ENCODE data around the gene DHX9. TPM values are rescaled to one million over a fixed set of nuclear protein-coding genes. Genes with fewer than 3 reads are reported as not detected.

The DHX9 gene
- total and polyA plus RNA-seq, 12 donors, result 19.5 to 69.4 (median 55.2) TPM

DNA sequence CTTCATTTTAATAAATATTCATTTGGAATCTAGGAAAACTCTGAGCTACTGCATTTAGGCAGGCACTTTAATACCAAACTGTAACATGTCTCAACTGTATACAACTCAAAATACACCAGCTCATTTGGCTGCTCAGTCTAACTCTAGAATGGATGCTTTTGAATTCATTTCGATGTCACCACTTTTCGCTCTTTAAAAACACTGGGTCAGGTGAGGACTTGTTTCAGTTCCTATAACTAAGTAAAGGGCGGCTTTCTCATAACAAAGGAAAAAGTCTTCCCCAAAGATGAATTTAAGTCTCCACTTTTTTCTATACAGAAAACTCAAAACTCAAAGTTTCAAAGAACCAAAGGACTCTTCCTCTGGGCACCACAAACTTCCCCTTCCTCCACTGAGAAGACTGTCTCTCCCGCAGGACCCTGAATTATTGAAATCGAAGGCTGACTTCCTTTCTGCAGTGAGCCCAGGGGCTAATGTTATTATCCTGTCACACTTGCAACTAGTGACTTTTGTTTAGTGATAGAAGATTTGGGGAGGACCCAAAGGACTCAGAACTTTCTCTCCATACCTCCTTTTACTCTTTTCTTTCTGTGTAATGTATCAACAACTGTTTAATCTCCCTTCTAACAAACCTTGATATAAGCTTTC, 9.7 kb upstream of the DHX9 start:
- H3K4me3 ChIP-seq, result no peak overlapping the region
- H3K9me3 ChIP-seq, result no peaks in the 10 kb centered on the region
- no peak for ATAC-seq
- peaks cover 0 to 75% (median 0%) of the 10 kb centered on the region in 9 donors for H3K36me3 ChIP-seq
- no peak overlapping the region for H3K27ac ChIP-seq
- 72 to 78% methylated on average over 5 of the region's 5 CpGs for WGBS, 2 donors
- no peaks in the 10 kb centered on the region for H3K27me3 ChIP-seq
- intact Hi-C loops (cut with DNase I), result no loop called here
- H3K4me1 ChIP-seq, result no peaks in the 10 kb centered on the region
- DNase-seq, result no peak
- TF ChIP-seq, protein P1, sequence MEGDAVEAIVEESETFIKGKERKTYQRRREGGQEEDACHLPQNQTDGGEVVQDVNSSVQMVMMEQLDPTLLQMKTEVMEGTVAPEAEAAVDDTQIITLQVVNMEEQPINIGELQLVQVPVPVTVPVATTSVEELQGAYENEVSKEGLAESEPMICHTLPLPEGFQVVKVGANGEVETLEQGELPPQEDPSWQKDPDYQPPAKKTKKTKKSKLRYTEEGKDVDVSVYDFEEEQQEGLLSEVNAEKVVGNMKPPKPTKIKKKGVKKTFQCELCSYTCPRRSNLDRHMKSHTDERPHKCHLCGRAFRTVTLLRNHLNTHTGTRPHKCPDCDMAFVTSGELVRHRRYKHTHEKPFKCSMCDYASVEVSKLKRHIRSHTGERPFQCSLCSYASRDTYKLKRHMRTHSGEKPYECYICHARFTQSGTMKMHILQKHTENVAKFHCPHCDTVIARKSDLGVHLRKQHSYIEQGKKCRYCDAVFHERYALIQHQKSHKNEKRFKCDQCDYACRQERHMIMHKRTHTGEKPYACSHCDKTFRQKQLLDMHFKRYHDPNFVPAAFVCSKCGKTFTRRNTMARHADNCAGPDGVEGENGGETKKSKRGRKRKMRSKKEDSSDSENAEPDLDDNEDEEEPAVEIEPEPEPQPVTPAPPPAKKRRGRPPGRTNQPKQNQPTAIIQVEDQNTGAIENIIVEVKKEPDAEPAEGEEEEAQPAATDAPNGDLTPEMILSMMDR (IDR thresholded peaks at IDR 0.05), result no peak

DNA sequence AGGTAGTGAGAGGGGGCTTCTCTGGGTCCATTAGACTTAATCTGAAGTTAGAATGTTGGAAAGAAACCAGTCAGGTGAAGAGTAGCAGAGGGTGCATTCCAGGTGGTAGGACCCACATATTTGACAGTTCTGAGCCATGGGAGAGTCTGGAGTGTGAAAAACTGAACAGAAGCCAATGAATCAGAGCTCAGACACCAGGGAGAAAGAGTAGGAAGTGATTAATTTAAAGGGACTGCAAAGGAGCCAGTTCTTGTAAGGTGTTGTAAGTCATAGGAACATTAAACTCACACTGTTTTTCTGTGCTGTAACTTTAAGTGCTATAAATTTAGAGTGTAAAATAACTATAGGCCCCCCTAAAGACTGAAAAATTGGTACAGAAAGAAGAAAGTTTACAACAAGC, 5.9 kb upstream of the DHX9 start:
- ATAC-seq (no peak), DNase-seq (no peak)
- Histone ChIP-seq H3K4me1 (peaks cover 0 to under 1% (median 0%) of the 10 kb centered on the region in 9 donors), H3K9me3 (no peaks in the 10 kb centered on the region), H3K36me3 (peaks cover 0 to 36% (median 0%) of the 10 kb centered on the region in 9 donors), H3K27ac (no peak overlapping the region), H3K27me3 (no peaks in the 10 kb centered on the region), H3K4me3 (no peak overlapping the region)
- intact Hi-C loops (cut with DNase I), result no loop called here
- TF ChIP-seq, protein P1 (IDR thresholded peaks at IDR 0.05), result no peak

DNA sequence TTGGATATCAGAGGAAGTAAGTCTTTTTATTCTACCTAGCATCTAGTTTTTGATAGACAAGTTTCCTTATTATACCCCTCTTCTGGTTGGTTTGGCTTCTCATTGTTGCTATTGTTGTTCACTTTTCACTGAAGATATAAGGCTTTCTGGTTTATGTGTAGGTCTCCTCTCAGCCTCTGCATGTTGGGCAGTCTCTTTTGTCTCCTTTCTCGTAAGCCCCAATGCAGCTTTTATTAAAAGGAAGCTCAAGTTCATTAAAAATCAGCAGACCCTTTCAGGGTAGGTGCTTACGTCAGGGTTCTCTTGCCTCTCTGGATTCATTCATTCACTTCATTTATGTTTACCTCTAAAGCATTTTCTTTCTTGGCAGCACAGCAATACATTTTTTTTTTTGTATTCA, 4.8 kb upstream of the DHX9 start:
- intact Hi-C loops (cut with DNase I), result no loop called here
- H3K4me1 ChIP-seq, result peaks cover 0 to 7% (median 0%) of the 10 kb centered on the region in 9 donors
- TF ChIP-seq, protein P1 (IDR thresholded peaks at IDR 0.05), result no peak
- no peak overlapping the region for H3K27ac ChIP-seq
- 94 to 95% methylated on average over 2 of the region's 2 CpGs for WGBS, 2 donors
- ATAC-seq, result no peak
- no peak overlapping the region for H3K4me3 ChIP-seq
- DNase-seq, result no peak
- H3K9me3 ChIP-seq, result no peaks in the 10 kb centered on the region
- no peaks in the 10 kb centered on the region for H3K27me3 ChIP-seq
- peaks cover 0 to 26% (median 0%) of the 10 kb centered on the region in 9 donors for H3K36me3 ChIP-seq

DNA sequence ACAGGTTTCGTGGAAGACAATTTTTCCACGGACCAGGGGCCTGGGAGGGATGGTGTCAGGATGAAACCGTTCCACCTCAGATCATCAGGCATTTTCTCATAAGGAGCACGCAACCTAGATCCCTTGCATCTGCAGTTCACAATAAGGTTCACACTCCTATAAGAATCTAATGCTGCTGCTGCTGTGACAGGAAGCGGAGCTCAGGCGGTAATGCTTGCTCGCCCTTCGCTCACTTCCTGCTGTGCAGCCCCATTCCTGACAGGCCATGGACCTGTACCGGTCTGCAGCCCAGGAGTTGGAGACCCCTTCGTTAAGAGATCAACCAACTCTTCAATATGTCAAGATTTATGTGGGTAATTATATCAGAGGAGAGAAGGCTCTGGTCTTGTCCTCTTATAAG, 3.3 kb upstream of the DHX9 start:
- TF ChIP-seq, protein P1 (IDR thresholded peaks at IDR 0.05), result no peak
- Histone ChIP-seq H3K4me1 (peaks cover 3 to 17% (median 10%) of the 10 kb centered on the region in 9 donors), H3K27ac (no peak overlapping the region), H3K36me3 (peaks cover 0 to 11% (median 0%) of the 10 kb centered on the region in 9 donors), H3K27me3 (no peaks in the 10 kb centered on the region), H3K4me3 (no peak overlapping the region), H3K9me3 (no peaks in the 10 kb centered on the region)
- DNase-seq (no peak), ATAC-seq (no peak)
- intact Hi-C loops (cut with DNase I), result loop anchor here in 1 of 10 donors (5.0 kb wide), 1 partner anchor 234 kb away; the partner anchor contains the start of gene RGS16
- 79 to 81% methylated on average over 10 of the region's 10 CpGs for WGBS, 2 donors
